ENCODE data around the gene P2RX2.

The P2RX2 gene

GRCh38 chr12:132638541-132639408 lies 20.2 kb downstream of the P2RX2 start:
- DNase-seq (ENCODE audit: low spot score): peak; percentile 51

DNA sequence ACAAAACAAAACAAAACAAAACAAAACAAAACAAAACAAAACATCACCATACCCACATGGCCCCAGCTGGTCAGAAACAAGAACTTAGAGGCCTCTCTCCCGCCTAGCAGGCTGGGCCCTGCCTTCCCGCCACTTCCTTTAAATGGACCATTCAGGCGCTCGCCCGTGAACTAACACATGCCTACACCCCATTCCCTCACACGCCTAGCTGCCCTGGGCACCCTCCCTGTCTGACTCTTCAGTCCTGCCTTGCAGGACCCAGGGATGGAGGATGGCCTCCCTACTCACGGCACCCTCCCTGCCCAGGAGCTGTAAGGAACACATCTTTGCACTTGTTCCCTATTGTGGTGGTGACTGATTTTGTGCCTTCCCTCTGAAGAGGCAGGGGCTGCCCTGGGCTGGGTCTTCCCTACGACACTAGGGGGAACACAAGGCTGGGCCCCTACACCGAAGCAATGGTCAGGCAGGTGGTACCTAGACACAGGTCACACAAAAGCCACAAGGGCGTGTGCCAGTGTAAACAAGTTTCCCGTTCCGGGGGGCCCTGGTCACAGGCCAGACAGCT lies 21.5 kb downstream of the P2RX2 start:
- DNase-seq (ENCODE audit: low spot score): no peak

DNA sequence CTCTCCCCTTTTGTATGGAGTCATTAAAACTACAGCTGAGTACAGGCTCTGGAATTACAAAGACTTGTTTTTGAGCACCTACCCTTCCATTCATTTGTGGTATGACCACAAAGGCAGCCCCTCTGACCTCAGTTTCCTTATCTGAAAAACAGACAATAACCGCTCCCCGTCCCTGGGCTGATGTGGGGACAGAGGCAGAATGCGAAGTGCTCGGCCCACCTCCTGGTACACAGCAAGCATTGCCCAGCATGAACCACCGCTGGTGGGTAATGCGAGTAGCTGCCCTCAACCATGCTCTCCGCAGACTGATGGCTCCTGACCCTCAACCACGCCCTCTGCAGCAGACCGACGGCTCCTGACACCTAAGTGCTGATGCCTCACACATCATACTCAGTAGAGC lies 22.4 kb downstream of the P2RX2 start:
- no peak for DNase-seq (ENCODE audit: low spot score)

GRCh38 chr12:132641811-132642650 lies 23.5 kb downstream of the P2RX2 start:
- no peak for DNase-seq (ENCODE audit: low spot score)

- no peak for DNase-seq (ENCODE audit: low spot score)
These were observed 24.6 kb downstream of the P2RX2 start for GRCh38 chr12:132642846-132643835.

- DNase-seq (ENCODE audit: low spot score): no peak
These were observed 28.3 kb downstream of the P2RX2 start for GRCh38 chr12:132646850-132647249.

DNA sequence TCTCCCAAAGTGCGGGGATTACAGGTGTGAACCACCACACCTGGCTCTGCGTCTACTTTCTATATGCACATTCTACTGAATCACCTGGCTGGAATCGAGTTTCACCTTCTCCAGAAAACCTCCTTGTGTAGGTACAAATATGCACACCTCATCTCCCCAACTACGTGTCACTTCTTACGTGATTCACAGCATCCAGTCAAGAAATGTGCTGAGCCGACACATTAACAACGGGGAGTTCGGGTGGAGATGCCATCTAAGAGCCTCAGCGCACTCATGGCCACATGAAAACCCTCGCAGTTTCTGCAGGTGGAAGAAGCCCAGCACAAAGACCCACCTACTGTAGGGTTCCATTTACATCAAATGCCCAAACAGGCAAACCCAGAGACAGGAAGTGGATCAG lies 29.3 kb downstream of the P2RX2 start:
- no peak for DNase-seq (ENCODE audit: low spot score)

- no peak for DNase-seq (ENCODE audit: low spot score)
These were observed 30.1 kb downstream of the P2RX2 start for GRCh38 chr12:132648616-132649225.

- DNase-seq (ENCODE audit: low spot score): no peak
These were observed 30.8 kb downstream of the P2RX2 start for GRCh38 chr12:132649226-132649945.

DNA sequence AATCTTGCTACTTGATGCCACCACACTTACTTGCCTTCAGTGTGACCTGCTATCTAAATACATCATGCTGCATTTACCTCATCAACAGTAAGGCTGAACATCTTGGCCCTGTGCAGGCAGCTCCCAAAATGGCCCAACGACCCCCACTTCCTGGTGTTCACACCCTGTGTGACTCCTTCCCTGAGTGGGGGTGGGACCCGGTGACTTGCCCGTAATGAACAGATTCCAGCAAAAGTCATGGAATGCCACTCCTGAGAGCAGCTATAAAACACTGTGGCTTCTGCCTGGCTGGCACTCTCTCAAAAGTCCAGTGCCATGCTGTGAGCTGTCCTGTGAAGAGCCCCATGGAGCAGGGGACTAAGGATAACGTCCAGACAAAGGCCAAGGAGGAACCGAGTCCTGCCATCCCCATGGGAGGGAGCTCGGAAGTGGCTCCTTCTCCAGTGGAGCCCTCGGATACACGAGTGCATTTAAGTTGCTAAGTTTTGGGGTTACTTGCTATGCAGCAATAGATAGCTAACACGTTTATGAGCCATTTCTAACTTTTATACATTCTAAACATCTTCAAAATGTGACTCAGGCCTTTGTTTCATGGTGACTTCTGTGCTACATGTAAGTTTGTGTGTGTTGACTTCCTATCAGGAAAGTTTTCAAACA lies 33.0 kb downstream of the P2RX2 start:
- no peak for DNase-seq (ENCODE audit: low spot score)

- DNase-seq (ENCODE audit: low spot score): no peak
These were observed 35.2 kb downstream of the P2RX2 start for GRCh38 chr12:132653567-132654290.

DNA sequence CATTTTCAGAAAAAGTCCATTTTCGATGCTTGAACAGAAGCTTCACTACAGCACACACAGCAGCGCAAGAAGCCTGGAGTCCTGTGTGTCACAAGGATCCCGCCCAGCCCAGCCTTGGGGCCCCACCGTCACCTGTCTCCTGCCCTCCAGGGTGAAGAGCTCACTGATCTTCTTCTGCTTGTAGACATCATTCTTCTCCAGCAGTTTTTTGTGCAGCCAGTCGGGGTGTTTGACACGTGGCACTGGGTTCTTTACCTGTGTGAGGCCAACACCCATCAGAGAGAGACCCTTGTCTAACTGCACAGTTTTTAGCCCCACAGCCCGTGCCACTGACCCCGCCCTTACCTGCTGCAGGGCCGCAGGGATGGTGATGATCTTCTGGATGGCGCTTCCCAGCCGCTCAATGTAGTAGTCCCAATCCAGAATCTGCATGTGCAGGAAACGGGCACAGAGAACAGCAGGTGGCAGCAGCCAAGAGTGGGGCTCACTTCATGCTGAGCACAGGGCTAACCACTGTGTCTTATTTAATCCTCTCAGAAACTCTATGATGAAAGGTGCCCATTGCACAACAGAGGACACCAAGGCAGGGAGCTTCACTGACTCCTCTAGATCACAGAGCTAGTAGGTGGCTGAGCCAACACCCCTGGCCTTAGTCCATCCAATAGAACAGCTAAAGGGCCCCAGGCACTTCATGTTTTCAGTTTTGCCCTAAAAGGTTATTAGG lies 38.6 kb downstream of the P2RX2 start:
- no peak for DNase-seq (ENCODE audit: low spot score)

GRCh38 chr12:132658149-132658894 lies 39.7 kb downstream of the P2RX2 start:
- DNase-seq (ENCODE audit: low spot score): no peak

GRCh38 chr12:132659146-132659545 lies 40.6 kb downstream of the P2RX2 start:
- DNase-seq (ENCODE audit: low spot score): no peak

- DNase-seq (ENCODE audit: low spot score): no peak
These were observed 41.5 kb downstream of the P2RX2 start for GRCh38 chr12:132660052-132660451.

- DNase-seq (ENCODE audit: low spot score): no peak
These were observed 42.4 kb downstream of the P2RX2 start for GRCh38 chr12:132660996-132661395.

DNA sequence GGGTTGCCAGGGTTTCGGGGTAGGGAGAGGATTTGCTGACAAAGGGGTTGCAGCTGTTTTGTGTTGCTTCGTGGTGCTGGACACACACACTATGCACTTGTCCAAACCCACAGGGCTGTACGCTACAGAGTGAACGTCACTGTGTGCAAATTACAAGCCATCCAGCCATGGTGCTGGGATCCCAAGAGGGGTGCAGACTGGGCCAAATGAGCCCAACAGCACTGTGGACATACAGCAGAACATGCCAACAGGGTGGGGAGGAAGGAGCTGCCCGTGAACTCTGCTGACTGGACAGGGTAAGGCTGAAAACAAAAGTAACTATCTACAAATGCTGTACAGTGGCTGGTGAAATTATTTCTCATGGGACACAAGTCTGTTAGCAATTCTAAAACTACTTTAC lies 43.4 kb downstream of the P2RX2 start:
- no peak for DNase-seq (ENCODE audit: low spot score)
